Measurements from ENCODE around the gene LHPP. TPM values are rescaled to one million over a fixed set of nuclear protein-coding genes. Genes with fewer than 3 reads are reported as not detected.

LHPP gene
- total RNA-seq, 1 donor from 2014 or later, result 7.6 TPM

- H3K4me1 ChIP-seq, result peaks cover 51% of the 10 kb centered on the region
- TF ChIP-seq, protein P1, sequence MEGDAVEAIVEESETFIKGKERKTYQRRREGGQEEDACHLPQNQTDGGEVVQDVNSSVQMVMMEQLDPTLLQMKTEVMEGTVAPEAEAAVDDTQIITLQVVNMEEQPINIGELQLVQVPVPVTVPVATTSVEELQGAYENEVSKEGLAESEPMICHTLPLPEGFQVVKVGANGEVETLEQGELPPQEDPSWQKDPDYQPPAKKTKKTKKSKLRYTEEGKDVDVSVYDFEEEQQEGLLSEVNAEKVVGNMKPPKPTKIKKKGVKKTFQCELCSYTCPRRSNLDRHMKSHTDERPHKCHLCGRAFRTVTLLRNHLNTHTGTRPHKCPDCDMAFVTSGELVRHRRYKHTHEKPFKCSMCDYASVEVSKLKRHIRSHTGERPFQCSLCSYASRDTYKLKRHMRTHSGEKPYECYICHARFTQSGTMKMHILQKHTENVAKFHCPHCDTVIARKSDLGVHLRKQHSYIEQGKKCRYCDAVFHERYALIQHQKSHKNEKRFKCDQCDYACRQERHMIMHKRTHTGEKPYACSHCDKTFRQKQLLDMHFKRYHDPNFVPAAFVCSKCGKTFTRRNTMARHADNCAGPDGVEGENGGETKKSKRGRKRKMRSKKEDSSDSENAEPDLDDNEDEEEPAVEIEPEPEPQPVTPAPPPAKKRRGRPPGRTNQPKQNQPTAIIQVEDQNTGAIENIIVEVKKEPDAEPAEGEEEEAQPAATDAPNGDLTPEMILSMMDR (IDR thresholded peaks at IDR 0.05; ENCODE audit: borderline replicate concordance), result no peak
- H3K4me3 ChIP-seq, result peak overlapping the region; percentile 22
- peak; percentile 65 for DNase-seq
- H3K27ac ChIP-seq (replicated peaks), result peak overlapping the region; percentile 94
- H3K9me3 ChIP-seq (replicated peaks), result no peaks in the 10 kb centered on the region
- H3K27me3 ChIP-seq (ENCODE audit: low read depth), result no peaks in the 10 kb centered on the region
- no peaks in the 10 kb centered on the region for H3K36me3 ChIP-seq
- intact Hi-C loops (cut with micrococcal nuclease), result no loop called here
Measured at GRCh38 chr10:124560377-124561105, 98.9 kb downstream of the LHPP start.

DNA sequence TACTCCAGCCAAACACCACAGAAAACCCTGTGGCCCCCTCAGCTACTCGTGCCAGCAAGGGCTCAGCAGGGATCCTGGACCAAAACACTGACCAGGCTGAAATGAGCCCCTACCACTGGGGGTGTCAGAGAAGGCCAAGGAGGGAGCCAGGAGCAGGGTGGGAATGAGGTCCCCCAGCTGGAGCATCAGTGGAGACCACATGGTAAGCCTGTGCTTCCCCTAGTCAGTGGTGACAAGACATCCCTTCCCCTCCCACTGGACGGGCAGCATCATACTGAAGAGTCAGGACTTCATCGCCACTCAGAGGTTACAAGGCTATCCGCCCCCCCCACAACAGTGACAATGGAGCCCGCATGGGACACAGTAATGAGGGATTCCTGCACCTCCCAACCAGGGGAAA lies 99.6 kb downstream of the LHPP start:
- Histone ChIP-seq H3K4me1 (peaks cover 58% of the 10 kb centered on the region), H3K27me3 (ENCODE audit: low read depth) (no peaks in the 10 kb centered on the region), H3K4me3 (no peak overlapping the region), H3K27ac (replicated peaks) (peak overlapping the region; percentile 94), H3K9me3 (replicated peaks) (no peaks in the 10 kb centered on the region), H3K36me3 (no peaks in the 10 kb centered on the region)
- intact Hi-C loops (cut with micrococcal nuclease), result no loop called here
- TF ChIP-seq, protein P1 (IDR thresholded peaks at IDR 0.05; ENCODE audit: borderline replicate concordance), result no peak
- DNase-seq, result no peak

DNA sequence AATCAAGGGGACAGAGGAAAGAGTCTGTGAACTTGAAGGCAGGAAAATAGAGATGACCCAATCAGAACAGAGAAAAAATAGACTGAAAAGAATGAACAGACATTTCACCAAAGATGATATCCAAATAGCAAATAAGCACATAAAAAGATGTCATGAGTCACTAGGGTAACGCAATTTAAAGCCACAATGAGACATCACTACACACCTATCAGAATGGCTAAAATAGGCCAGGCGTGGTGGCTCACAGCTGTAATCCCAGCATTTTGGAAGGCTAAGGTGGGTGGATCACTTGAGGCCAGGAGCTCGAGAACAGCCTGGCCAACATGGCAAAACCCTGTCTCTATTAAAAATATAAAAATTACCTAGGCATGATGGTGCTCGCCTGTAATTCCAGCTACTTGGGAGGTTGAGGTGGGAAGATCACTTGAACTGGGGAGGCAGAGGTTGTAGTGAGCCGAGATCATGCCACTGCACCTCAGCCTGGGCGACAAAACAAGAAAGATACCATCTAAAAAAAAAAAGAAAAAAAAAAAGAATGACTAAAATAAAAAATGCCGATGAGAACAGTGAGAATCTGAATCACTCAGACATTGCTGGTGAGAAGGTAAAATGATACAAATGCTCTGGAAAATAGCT lies 100.9 kb downstream of the LHPP start:
- Histone ChIP-seq H3K27me3 (ENCODE audit: low read depth) (no peaks in the 10 kb centered on the region), H3K4me1 (peaks cover 57% of the 10 kb centered on the region), H3K4me3 (no peak overlapping the region), H3K36me3 (no peaks in the 10 kb centered on the region), H3K9me3 (replicated peaks) (no peaks in the 10 kb centered on the region), H3K27ac (replicated peaks) (no peak overlapping the region)
- intact Hi-C loops (cut with micrococcal nuclease), result no loop called here
- DNase-seq, result no peak
- TF ChIP-seq, protein P1 (IDR thresholded peaks at IDR 0.05; ENCODE audit: borderline replicate concordance), result no peak

DNA sequence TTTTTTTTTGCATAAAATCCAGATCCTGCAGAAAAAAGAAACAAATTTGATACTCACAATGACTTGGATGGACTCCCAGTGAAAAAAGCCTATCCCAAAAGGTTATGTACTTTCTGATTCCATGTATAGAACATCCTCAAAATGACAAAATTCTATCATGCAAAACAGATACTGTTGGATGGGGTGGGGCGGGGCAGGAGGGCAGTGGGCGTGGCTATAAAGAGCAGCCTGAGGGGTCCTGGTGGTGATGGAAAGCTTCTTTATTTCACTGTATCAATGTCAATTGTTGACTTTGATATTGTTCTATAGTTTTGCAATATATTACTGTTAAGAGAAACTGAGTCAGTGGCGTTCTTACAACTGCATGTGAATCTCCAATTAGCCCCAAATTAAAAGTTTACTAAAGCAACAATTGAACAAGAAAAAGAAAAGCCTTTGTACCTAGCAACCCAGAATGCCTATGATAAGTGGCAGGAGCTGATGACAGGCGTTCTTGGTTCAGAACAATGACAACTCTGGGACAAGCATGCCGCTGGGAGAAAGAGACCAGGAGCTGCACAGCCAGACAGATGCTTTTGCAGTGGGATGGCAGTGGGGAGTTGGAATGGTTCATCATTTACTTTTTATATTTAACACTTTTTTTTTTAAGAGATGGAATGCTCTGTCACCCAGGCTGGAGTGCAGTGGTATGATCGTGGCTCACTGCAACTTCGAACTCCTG lies 101.9 kb downstream of the LHPP start:
- no peaks in the 10 kb centered on the region for H3K36me3 ChIP-seq
- intact Hi-C loops (cut with micrococcal nuclease), result no loop called here
- H3K4me3 ChIP-seq, result no peak overlapping the region
- no peaks in the 10 kb centered on the region for H3K27me3 ChIP-seq (ENCODE audit: low read depth)
- no peak overlapping the region for H3K27ac ChIP-seq (replicated peaks)
- H3K9me3 ChIP-seq (replicated peaks), result no peaks in the 10 kb centered on the region
- no peak for DNase-seq
- peaks cover 47% of the 10 kb centered on the region for H3K4me1 ChIP-seq
- TF ChIP-seq, protein P1 (IDR thresholded peaks at IDR 0.05; ENCODE audit: borderline replicate concordance), result no peak

DNA sequence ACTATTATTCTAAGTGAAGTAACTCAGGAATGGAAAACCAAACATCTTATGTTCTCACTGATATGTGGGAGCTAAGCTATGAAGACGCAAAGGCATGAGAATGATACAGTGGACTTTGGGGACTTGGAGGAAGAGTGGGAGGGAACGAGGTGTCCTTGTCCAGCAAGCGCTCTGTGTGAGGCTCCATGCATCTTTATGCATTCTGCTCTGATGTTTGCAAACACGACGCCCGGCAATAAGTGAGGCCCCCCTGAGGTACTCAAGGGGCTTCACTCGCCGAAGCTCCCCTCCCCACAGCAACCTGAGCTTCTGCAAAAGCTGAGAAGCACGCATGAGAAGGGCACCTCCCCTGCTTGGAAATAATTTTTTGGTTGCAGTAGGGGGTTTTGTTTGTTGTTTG lies 103.3 kb downstream of the LHPP start:
- intact Hi-C loops (cut with micrococcal nuclease), result no loop called here
- no peaks in the 10 kb centered on the region for H3K27me3 ChIP-seq (ENCODE audit: low read depth)
- H3K9me3 ChIP-seq (replicated peaks), result no peaks in the 10 kb centered on the region
- TF ChIP-seq, protein P1 (IDR thresholded peaks at IDR 0.05; ENCODE audit: borderline replicate concordance), result no peak
- peaks cover 33% of the 10 kb centered on the region for H3K4me1 ChIP-seq
- DNase-seq, result no peak
- peak overlapping the region; percentile 42 for H3K27ac ChIP-seq (replicated peaks)
- H3K36me3 ChIP-seq, result no peaks in the 10 kb centered on the region
- no peak overlapping the region for H3K4me3 ChIP-seq
